ENCODE data around the gene RBM47. TPM values are rescaled to one million over a fixed set of nuclear protein-coding genes. Genes with fewer than 3 reads are reported as not detected.

RBM47 gene
- total and polyA plus RNA-seq, 2 experiments from 2014 or later, result 35.6 to 139 TPM

GRCh38 chr4:40482985-40483647 is 146.5 kb downstream of the RBM47 start:
- no peak for TF ChIP-seq POLR2AphosphoS5 (IDR thresholded peaks at IDR 0.05; ENCODE audit: low read depth)
- Histone ChIP-seq H3K4me1 (ENCODE audit: insufficient read depth) (peaks cover 33% of the 10 kb centered on the region), H3K9me2 (ENCODE audit: insufficient read depth) (no peaks in the 10 kb centered on the region), H3K27ac (ENCODE audit: low read depth) (0 out of 2 replicates have a peak overlapping the region, but pooled peaks have one; percentile 55), H3K79me2 (replicated peaks; ENCODE audit: insufficient read depth) (peaks cover 24% of the 10 kb centered on the region), H3K27me3 (ENCODE audit: insufficient read depth) (no peaks in the 10 kb centered on the region), H3K4me3 (no peak overlapping the region), H3K4me2 (no peak overlapping the region; the same call in 1 of the 2 replicates), H2AFZ (no peak overlapping the region), H3F3A (replicated peaks; ENCODE audit: low read depth) (no peaks in the 10 kb centered on the region), H3K36me3 (ENCODE audit: insufficient read depth) (no peaks in the 10 kb centered on the region), H4K20me1 (replicated peaks; ENCODE audit: insufficient read depth) (peaks cover 5% of the 10 kb centered on the region; the same call in 1 of the 2 replicates)
- ATAC-seq (peak; percentile 97), DNase-seq (ENCODE audit: low spot score) (peak; percentile 78)
- no peak overlapping the region for H3K4me3 Mint-ChIP-seq
- H3K36me3 Mint-ChIP-seq (ENCODE audit: low read depth), result peaks cover 17% of the 10 kb centered on the region; the same call in 2 of the 3 replicates
- H3K27me3 Mint-ChIP-seq (ENCODE audit: insufficient read depth, low read depth, poor library complexity), result peaks cover 5% of the 10 kb centered on the region
- H3K9me3 Mint-ChIP-seq, result no peaks in the 10 kb centered on the region; the same call in 2 of the 3 replicates
- peaks cover 44% of the 10 kb centered on the region for H3K4me1 Mint-ChIP-seq
- peak overlapping the region; percentile 3; the same call in 1 of the 2 replicates for H3K27ac Mint-ChIP-seq

GRCh38 chr4:40481977-40482376 is 147.7 kb downstream of the RBM47 start:
- ATAC-seq (no peak), DNase-seq (ENCODE audit: low spot score) (no peak)
- no peak overlapping the region for H3K4me3 ChIP-seq
- TF ChIP-seq CREB1 (CRISPR knock-in tag; IDR thresholded peaks at IDR 0.05; ENCODE audit: low read depth) (no peak), JUNB (IDR thresholded peaks at IDR 0.05; ENCODE audit: unreplicated experiment) (no peak), EZH2 (IDR thresholded peaks at IDR 0.05; ENCODE audit: low read depth, unreplicated experiment) (no peak), EZH2phosphoT487 (IDR thresholded peaks at IDR 0.05; ENCODE audit: unreplicated experiment) (no peak), ETS1 (IDR thresholded peaks at IDR 0.05) (no peak), ZNF331 (CRISPR knock-in tag; IDR thresholded peaks at IDR 0.05; ENCODE audit: low read depth) (no peak), STAT1 (IDR thresholded peaks at IDR 0.05; ENCODE audit: unreplicated experiment) (no peak), NANOG (IDR thresholded peaks at IDR 0.05; ENCODE audit: borderline replicate concordance) (no peak), CTCF (conservative IDR thresholded peaks at IDR 0.05; ENCODE audit: low read depth in 2 of 2) (no peak)
- Mint-ChIP-seq H3K4me3 (no peak overlapping the region), H3K36me3 (ENCODE audit: low read depth) (peaks cover 14% of the 10 kb centered on the region; the same call in 2 of the 3 replicates), H3K27ac (no peak overlapping the region), H3K4me1 (peaks cover 44% of the 10 kb centered on the region), H3K27me3 (ENCODE audit: insufficient read depth, low read depth, poor library complexity) (peaks cover 5% of the 10 kb centered on the region), H3K9me3 (no peaks in the 10 kb centered on the region; the same call in 2 of the 3 replicates)
- peaks cover 6% of the 10 kb centered on the region; the same call in 1 of the 2 replicates for H4K20me1 ChIP-seq (replicated peaks; ENCODE audit: insufficient read depth)
- no peaks in the 10 kb centered on the region for H3K27me3 ChIP-seq (ENCODE audit: insufficient read depth)
- no peak overlapping the region for H3K4me2 ChIP-seq
- H3K79me2 ChIP-seq (replicated peaks; ENCODE audit: insufficient read depth), result peaks cover 25% of the 10 kb centered on the region
- no peaks in the 10 kb centered on the region for H3K9me2 ChIP-seq (ENCODE audit: insufficient read depth)
- H3K36me3 ChIP-seq (ENCODE audit: insufficient read depth), result no peaks in the 10 kb centered on the region
- H3F3A ChIP-seq (replicated peaks; ENCODE audit: low read depth), result no peaks in the 10 kb centered on the region
- H3K4me1 ChIP-seq (ENCODE audit: insufficient read depth), result peaks cover 37% of the 10 kb centered on the region
- H2AFZ ChIP-seq, result no peak overlapping the region
- no peak overlapping the region for H3K27ac ChIP-seq (ENCODE audit: low read depth)

All from GM23338 (cell line).